ENCODE measurements around the gene SH3BP2.

SH3BP2 gene

GRCh38 chr4:2795300-2795892 lies 2.5 kb downstream of the SH3BP2 start:
- no peaks in the 10 kb centered on the region for H3K9me3 Mint-ChIP-seq
- H3K27ac Mint-ChIP-seq, result no peak overlapping the region
- DNase-seq, result no peak
- H3K27me3 Mint-ChIP-seq (ENCODE audit: low read depth, poor library complexity), result peaks cover 15% of the 10 kb centered on the region
- no peak for TF ChIP-seq CTCF (IDR thresholded peaks at IDR 0.05)
- peaks cover 57% of the 10 kb centered on the region for H3K4me1 Mint-ChIP-seq
- H3K4me3 Mint-ChIP-seq, result no peak overlapping the region
- H3K36me3 Mint-ChIP-seq (ENCODE audit: low read depth), result no peaks in the 10 kb centered on the region

- Mint-ChIP-seq H3K4me3 (no peak overlapping the region), H3K27ac (peak overlapping the region; percentile 39), H3K36me3 (ENCODE audit: low read depth) (no peaks in the 10 kb centered on the region), H3K27me3 (ENCODE audit: low read depth, poor library complexity) (peaks cover 15% of the 10 kb centered on the region), H3K9me3 (no peaks in the 10 kb centered on the region), H3K4me1 (peaks cover 58% of the 10 kb centered on the region)
- TF ChIP-seq CTCF (IDR thresholded peaks at IDR 0.05), result no peak
- DNase-seq, result no peak
Observed at GRCh38 chr4:2795893-2796848, 3.3 kb downstream of the SH3BP2 start.

GRCh38 chr4:2796849-2797544 lies 4.1 kb downstream of the SH3BP2 start:
- H3K4me3 Mint-ChIP-seq, result no peak overlapping the region

GRCh38 chr4:2797545-2798305 lies 4.8 kb downstream of the SH3BP2 start:
- Mint-ChIP-seq H3K27ac (peak overlapping the region; percentile 32), H3K36me3 (ENCODE audit: low read depth) (no peaks in the 10 kb centered on the region), H3K4me1 (peaks cover 58% of the 10 kb centered on the region), H3K4me3 (no peak overlapping the region), H3K9me3 (no peaks in the 10 kb centered on the region), H3K27me3 (ENCODE audit: low read depth, poor library complexity) (peaks cover 11% of the 10 kb centered on the region)
- no peak for DNase-seq
- TF ChIP-seq CTCF (IDR thresholded peaks at IDR 0.05), result no peak

More at GRCh38 chr4:2796849-2797544, 4.1 kb downstream of the SH3BP2 start:
- no peak for TF ChIP-seq CTCF (IDR thresholded peaks at IDR 0.05)
- peaks cover 11% of the 10 kb centered on the region for H3K27me3 Mint-ChIP-seq (ENCODE audit: low read depth, poor library complexity)
- H3K36me3 Mint-ChIP-seq (ENCODE audit: low read depth), result no peaks in the 10 kb centered on the region
- no peak for DNase-seq
- H3K9me3 Mint-ChIP-seq, result no peaks in the 10 kb centered on the region
- H3K4me1 Mint-ChIP-seq, result peaks cover 58% of the 10 kb centered on the region
- H3K27ac Mint-ChIP-seq, result no peak overlapping the region

- DNase-seq, result no peak
- Mint-ChIP-seq H3K4me1 (peaks cover 56% of the 10 kb centered on the region), H3K9me3 (no peaks in the 10 kb centered on the region), H3K27me3 (ENCODE audit: low read depth, poor library complexity) (peaks cover 11% of the 10 kb centered on the region), H3K4me3 (no peak overlapping the region), H3K36me3 (ENCODE audit: low read depth) (no peaks in the 10 kb centered on the region), H3K27ac (peak overlapping the region; percentile 32)
- TF ChIP-seq CTCF (IDR thresholded peaks at IDR 0.05), result no peak
Observed at GRCh38 chr4:2798399-2799223, 5.7 kb downstream of the SH3BP2 start.
